NCI-H345 (cell line): ENCODE data around the gene ATP6V1G2.
"Not testable (repeated sequence)": the region's sequence is repeated elsewhere in the genome, so short reads cannot be mapped to it uniquely, and the experiment has no call there.

Source experiments
- DNase-seq: peaks from one replicate; lab custom pipeline; 2025; lab: John Stamatoyannopoulos, UW

ATP6V1G2 gene

GRCh38 chr6:31575952-31576685 lies 29.7 kb upstream of the ATP6V1G2 start:
- no peak for DNase-seq

DNA sequence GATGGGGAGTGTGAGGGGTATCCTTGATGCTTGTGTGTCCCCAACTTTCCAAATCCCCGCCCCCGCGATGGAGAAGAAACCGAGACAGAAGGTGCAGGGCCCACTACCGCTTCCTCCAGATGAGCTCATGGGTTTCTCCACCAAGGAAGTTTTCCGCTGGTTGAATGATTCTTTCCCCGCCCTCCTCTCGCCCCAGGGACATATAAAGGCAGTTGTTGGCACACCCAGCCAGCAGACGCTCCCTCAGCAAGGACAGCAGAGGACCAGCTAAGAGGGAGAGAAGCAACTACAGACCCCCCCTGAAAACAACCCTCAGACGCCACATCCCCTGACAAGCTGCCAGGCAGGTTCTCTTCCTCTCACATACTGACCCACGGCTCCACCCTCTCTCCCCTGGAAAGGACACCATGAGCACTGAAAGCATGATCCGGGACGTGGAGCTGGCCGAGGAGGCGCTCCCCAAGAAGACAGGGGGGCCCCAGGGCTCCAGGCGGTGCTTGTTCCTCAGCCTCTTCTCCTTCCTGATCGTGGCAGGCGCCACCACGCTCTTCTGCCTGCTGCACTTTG lies 29.0 kb upstream of the ATP6V1G2 start, which contains the start of gene TNF:
Gene TNF, plus strand, starts transcription at position 231 of the 567 bp plus-strand sequence. Its CDS starts 177 bp downstream, at position 408.
- no peak for DNase-seq

DNA sequence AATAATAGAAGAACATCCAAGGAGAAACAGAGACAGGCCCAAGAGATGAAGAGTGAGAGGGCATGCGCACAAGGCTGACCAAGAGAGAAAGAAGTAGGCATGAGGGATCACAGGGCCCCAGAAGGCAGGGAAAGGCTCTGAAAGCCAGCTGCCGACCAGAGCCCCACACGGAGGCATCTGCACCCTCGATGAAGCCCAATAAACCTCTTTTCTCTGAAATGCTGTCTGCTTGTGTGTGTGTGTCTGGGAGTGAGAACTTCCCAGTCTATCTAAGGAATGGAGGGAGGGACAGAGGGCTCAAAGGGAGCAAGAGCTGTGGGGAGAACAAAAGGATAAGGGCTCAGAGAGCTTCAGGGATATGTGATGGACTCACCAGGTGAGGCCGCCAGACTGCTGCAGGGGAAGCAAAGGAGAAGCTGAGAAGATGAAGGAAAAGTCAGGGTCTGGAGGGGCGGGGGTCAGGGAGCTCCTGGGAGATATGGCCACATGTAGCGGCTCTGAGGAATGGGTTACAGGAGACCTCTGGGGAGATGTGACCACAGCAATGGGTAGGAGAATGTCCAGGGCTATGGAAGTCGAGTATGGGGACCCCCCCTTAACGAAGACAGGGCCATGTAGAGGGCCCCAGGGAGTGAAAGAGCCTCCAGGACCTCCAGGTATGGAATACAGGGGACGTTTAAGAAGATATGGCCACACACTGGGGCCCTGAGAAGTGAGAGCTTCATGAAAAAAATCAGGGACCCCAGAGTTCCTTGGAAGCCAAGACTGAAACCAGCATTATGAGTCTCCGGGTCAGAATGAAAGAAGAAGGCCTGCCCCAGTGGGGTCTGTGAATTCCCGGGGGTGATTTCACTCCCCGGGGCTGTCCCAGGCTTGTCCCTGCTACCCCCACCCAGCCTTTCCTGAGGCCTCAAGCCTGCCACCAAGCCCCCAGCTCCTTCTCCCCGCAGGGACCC lies 28.0 kb upstream of the ATP6V1G2 start:
- no peak for DNase-seq

- DNase-seq: no peak
Observed at GRCh38 chr6:31573239-31574105, 27.1 kb upstream of the ATP6V1G2 start.

DNA sequence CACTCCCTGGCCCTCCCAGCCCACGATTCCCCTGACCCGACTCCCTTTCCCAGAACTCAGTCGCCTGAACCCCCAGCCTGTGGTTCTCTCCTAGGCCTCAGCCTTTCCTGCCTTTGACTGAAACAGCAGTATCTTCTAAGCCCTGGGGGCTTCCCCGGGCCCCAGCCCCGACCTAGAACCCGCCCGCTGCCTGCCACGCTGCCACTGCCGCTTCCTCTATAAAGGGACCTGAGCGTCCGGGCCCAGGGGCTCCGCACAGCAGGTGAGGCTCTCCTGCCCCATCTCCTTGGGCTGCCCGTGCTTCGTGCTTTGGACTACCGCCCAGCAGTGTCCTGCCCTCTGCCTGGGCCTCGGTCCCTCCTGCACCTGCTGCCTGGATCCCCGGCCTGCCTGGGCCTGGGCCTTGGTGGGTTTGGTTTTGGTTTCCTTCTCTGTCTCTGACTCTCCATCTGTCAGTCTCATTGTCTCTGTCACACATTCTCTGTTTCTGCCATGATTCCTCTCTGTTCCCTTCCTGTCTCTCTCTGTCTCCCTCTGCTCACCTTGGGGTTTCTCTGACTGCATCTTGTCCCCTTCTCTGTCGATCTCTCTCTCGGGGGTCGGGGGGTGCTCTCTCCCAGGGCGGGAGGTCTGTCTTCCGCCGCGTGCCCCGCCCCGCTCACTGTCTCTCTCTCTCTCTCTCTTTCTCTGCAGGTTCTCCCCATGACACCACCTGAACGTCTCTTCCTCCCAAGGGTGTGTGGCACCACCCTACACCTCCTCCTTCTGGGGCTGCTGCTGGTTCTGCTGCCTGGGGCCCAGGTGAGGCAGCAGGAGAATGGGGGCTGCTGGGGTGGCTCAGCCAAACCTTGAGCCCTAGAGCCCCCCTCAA lies 25.9 kb upstream of the ATP6V1G2 start, which contains the start of gene LTA:
Gene LTA, plus strand, starts transcription at position 249 of the 871 bp plus-strand sequence. Its CDS starts 454 bp downstream, at position 703.
- DNase-seq: no peak

GRCh38 chr6:31569861-31570536 lies 23.6 kb upstream of the ATP6V1G2 start:
- DNase-seq: no peak

DNA sequence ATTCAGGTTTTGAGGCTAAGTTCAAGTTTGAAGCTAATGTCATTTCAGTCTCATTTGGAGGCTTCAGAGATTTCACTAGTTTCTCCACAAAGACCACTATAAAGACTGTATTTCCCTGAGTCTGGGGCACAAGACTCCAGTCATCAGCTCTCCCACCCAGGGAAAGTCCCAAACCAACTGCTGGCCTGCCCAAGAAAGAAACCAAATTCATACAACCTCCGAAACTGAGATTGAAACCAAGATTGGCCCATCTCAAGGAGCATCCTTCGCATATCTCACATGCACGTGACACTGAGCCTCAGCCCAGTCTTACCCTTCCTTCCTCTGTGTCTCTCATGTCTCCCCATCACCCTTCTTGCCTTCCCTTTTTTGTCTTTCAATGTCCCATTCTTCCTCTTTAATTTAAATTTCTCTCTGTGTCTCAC lies 22.1 kb upstream of the ATP6V1G2 start:
- DNase-seq: no peak

- no peak for DNase-seq
Observed at GRCh38 chr6:31567531-31568370, 21.3 kb upstream of the ATP6V1G2 start.

DNA sequence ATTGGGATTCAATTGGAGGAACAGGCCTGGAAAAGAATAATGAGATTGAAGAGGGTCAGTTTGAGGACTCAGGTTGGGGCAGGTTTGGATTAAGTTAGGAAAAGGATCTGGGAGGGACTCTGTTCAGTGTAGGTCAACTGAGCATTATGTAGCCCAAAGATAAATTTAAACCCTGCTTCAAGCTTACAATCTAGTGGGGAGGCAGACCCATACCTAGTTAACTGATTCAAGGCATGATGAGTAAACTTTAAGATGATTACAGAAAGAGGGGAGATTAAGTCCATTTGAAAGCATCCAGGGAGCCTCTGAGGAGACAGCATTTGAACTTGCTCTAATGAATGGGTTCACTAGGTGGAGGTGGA lies 14.3 kb upstream of the ATP6V1G2 start:
- no peak for DNase-seq

DNA sequence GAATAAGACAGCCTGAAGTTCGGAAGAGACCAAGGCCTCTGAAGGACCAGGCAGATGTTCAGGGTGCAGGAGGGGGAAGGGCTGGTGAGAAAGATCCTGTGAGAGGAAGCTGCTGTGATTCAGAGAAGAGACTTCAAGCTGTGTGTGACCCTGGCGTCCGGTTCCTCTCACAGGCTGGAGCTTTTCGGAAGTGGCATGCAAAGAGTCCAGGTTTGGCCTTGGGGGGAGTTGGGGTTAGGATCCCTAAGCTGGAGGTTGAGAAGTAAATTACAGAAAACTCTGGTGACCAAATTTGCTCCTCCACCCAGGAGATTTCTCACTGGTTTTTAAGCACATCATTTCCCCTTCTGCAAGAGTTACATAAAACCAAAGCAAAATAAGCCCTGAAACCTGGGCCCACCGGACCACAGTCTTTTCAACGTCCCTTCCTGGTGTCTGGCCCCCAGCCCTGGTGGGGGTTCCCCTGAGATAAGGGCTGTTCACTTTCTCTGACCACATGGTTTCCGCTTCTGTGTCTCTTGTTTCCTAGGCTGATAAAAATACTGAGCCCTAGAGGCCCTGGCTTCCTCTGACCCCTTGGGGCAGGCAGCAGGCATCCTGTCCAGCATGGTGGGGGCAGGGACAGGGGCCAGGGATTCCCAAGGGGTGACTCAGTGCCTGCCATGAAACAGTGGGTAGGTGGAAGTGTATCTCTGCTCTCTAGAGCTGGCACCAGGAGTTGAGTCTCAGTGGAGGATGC lies 13.7 kb upstream of the ATP6V1G2 start:
- DNase-seq: no peak

DNA sequence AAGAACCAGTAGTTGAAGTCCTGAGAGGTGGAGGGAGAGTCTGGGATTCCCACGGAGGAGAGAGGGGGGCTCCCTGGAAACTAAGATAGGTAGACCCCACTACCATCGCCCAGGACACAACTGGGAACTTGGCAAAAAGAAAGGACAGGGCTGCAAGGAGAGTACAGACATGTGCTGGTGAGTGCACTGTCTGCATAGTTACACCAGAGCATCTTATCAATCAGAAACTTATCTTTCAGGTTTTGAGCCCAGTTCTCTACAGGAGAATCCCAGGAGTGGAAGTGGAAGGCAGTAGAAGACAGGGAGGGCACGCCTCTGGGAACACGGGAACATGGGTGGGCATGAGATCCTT lies 13.2 kb upstream of the ATP6V1G2 start:
- no peak for DNase-seq

DNA sequence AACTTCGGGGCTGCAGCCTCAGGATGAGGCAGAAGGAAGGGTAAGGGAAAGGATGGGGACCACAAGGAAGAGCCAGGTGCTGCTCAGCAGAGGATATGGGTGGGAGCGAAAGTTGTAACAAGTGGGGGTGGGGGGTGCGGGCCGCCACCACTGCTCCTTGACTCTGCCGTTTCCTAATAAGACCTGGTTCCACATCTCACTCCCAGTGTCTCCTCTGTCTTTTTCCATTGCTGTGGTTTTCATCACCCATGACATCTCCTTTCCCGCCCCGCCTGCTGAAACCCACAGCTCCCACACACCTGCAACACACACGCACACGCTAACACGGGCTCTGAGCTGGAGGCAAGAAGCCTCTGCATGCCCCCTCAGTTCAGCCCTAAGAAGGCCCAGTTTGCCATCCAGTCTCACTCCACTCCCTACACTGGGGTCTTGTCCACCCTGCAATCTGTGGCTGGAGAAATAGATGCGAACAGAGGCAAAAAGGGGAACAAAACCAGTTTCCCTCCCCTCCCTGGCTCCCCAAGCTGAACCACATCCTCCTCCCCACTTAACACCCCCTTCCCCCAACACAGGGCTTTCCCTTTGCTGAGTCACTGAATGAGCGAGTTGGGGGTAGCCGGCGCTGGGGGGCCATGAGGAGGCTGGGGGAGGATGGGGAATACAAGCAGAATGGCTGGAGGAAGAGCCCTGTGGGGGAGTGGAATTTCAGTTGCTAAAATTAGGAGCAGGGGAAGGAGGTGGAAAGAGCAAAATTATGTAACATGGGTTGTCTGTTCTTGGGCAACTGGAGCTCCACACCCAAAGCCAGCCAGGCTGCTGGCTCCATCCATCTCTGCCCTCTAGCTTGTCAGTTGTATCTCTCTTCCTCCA lies 12.5 kb upstream of the ATP6V1G2 start:
- DNase-seq: no peak

DNA sequence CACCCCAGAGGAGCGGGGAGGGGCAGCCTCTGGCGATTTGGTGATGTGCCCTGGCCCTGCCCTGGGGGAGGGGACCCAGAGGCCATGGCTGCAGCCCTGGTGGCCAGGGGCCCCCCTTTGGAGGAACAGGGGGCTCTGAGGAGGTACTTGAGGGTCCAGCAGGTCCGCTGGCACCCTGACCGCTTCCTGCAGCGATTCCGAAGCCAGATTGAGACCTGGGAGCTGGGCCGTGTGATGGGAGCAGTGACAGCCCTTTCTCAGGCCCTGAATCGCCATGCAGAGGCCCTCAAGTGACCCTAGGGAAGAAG lies 11.9 kb upstream of the ATP6V1G2 start:
- DNase-seq: no peak

DNA sequence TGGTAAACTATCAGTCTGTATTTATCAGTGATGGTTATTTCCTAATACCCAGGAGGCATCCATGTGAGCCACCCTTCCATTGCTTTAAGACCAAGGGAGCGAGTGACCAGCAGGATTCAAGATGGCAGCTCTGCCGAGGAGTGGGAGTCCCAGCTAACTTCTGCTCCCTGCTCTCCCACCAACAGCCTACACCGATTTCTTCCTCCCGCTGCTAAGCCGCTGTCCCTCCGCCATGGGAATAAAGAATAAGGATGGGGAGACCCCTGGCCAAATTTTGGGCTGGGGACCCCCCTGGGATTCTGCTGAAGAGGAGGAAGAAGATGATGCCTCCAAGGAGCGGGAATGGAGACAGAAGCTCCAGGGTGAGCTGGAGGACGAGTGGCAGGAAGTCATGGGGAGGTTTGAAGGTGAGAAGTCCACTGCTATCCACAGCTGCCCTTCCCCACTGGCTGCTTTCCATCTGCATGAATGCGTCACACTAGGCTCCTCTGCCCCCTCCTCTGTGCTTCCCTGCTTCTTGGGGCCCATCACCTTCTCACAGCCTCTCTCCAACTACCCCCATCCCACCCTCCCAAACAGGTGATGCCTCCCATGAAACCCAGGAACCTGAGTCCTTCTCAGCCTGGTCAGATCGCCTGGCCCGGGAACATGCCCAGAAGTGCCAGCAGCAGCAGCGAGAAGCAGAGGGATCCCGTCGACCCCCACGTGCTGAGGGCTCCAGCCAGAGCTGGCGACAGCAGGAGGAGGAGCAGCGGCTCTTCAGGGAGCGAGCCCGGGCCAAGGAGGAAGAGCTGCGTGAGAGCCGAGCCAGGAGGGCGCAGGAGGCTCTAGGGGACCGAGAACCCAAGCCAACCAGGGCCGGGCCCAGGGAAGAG lies 11.3 kb upstream of the ATP6V1G2 start:
- DNase-seq: no peak

- no peak for DNase-seq
Observed at GRCh38 chr6:31556307-31556706, 9.9 kb upstream of the ATP6V1G2 start.

DNA sequence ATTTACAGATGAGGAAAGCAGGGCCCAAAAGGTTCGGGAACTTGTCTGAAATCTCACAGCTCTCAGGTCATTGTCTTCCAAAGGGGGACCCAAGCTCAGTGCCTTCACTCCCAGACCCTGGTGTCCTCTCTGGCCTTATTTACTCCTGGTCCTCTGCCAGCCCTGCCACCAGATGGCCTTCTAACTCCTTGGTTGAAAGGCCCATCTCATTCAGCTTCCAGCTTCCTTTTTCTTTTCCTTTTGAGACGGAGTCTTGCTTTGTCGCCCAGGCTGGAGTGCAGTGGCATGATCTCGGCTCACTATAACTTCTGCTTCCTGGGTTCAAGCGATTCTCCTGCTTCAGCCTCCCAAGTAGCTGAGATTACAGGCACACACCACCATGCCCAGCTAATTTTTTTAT lies 5.0 kb upstream of the ATP6V1G2 start:
- DNase-seq: not testable (repeated sequence)

GRCh38 chr6:31548544-31548873 lies 2.1 kb upstream of the ATP6V1G2 start:
- no peak for DNase-seq
